ENCODE data around the gene TALDO1.

The TALDO1 gene

GRCh38 chr11:720017-720641 lies 27.1 kb upstream of the TALDO1 start:
- TF ChIP-seq, protein P1, sequence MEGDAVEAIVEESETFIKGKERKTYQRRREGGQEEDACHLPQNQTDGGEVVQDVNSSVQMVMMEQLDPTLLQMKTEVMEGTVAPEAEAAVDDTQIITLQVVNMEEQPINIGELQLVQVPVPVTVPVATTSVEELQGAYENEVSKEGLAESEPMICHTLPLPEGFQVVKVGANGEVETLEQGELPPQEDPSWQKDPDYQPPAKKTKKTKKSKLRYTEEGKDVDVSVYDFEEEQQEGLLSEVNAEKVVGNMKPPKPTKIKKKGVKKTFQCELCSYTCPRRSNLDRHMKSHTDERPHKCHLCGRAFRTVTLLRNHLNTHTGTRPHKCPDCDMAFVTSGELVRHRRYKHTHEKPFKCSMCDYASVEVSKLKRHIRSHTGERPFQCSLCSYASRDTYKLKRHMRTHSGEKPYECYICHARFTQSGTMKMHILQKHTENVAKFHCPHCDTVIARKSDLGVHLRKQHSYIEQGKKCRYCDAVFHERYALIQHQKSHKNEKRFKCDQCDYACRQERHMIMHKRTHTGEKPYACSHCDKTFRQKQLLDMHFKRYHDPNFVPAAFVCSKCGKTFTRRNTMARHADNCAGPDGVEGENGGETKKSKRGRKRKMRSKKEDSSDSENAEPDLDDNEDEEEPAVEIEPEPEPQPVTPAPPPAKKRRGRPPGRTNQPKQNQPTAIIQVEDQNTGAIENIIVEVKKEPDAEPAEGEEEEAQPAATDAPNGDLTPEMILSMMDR (conservative IDR thresholded peaks at IDR 0.05; ENCODE audit: low read depth, low read length): no peak
- DNase-seq (ENCODE audit: low read depth): no peak
- no peak overlapping the region for H3K4me3 ChIP-seq (ENCODE audit: low read depth, low read length)

- no peak overlapping the region for H3K4me3 ChIP-seq (ENCODE audit: low read depth, low read length)
- DNase-seq (ENCODE audit: low read depth): no peak
- TF ChIP-seq, protein P1 (conservative IDR thresholded peaks at IDR 0.05; ENCODE audit: low read depth, low read length): no peak
Observed at GRCh38 chr11:720642-721246, 26.5 kb upstream of the TALDO1 start.

DNA sequence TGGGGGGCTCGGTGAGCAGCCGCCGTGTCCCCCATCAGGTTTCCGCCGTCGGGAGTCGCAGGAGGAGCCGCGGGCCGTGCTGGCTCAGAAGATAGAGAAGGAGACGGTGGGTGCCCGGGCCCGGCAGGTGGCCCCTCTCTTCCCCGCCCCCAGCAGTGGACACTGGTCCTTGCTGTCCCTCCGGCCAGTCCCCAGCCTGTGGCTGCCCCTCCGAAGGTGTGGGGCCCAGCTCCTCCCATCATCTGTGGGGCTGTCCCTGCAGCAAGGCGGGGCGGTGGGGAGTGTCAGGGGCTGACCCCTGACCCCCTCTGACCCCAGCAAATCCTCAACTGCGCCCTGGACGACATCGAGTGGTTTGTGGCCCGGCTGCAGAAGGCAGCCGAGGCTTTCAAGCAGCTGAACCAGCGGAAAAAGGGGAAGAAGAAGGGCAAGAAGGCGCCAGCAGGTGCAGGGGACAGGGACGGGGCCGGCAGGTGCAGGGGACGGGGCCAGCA lies 26.0 kb upstream of the TALDO1 start:
- no peak for DNase-seq (ENCODE audit: low read depth)
- TF ChIP-seq, protein P1 (conservative IDR thresholded peaks at IDR 0.05; ENCODE audit: low read depth, low read length): no peak
- H3K4me3 ChIP-seq (ENCODE audit: low read depth, low read length): no peak overlapping the region

DNA sequence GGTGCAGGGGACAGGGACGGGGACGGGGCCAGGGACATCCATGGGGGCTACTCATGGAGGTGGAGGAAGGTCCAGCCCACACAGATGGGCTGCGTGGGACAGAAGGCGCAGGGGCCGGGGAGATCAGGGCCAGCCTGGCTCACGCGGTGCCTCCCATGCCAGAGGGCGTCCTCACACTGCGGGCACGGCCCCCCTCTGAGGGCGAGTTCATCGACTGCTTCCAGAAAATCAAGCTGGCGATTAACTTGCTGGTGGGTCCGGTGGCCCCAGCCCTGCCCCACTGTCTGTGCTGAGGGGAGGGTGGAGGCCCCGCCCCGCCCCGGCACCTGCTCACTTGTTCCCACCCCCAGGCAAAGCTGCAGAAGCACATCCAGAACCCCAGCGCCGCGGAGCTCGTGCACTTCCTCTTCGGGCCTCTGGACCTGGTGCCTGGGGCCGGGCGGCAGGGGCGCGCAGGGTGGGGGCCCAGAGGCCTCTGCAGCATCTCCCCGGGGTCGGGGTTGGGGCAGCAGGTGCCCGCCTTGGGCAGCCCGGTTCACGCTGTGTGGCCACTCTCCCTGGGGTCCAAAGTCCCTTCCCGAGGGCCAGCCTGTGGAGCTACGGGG lies 25.4 kb upstream of the TALDO1 start:
- TF ChIP-seq, protein P1 (conservative IDR thresholded peaks at IDR 0.05; ENCODE audit: low read depth, low read length): no peak
- DNase-seq (ENCODE audit: low read depth): no peak
- no peak overlapping the region for H3K4me3 ChIP-seq (ENCODE audit: low read depth, low read length)

DNA sequence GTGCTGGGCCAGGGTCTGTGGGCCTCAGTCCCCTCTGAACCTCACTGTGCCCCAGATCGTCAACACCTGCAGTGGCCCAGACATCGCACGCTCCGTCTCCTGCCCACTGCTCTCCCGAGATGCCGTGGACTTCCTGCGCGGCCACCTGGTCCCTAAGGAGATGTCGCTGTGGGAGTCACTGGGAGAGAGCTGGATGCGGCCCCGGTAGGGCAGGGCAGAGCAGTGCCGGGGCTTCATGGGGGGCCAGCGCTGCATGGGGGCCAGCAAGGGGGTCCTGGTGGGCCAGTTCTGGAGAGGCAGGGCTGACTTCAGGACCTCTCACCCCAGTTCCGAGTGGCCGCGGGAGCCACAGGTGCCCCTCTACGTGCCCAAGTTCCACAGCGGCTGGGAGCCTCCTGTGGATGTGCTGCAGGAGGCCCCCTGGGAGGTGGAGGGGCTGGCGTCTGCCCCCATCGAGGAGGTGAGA lies 24.9 kb upstream of the TALDO1 start:
- no peak for DNase-seq (ENCODE audit: low read depth)
- TF ChIP-seq, protein P1 (conservative IDR thresholded peaks at IDR 0.05; ENCODE audit: low read depth, low read length): no peak
- H3K4me3 ChIP-seq (ENCODE audit: low read depth, low read length): no peak overlapping the region

DNA sequence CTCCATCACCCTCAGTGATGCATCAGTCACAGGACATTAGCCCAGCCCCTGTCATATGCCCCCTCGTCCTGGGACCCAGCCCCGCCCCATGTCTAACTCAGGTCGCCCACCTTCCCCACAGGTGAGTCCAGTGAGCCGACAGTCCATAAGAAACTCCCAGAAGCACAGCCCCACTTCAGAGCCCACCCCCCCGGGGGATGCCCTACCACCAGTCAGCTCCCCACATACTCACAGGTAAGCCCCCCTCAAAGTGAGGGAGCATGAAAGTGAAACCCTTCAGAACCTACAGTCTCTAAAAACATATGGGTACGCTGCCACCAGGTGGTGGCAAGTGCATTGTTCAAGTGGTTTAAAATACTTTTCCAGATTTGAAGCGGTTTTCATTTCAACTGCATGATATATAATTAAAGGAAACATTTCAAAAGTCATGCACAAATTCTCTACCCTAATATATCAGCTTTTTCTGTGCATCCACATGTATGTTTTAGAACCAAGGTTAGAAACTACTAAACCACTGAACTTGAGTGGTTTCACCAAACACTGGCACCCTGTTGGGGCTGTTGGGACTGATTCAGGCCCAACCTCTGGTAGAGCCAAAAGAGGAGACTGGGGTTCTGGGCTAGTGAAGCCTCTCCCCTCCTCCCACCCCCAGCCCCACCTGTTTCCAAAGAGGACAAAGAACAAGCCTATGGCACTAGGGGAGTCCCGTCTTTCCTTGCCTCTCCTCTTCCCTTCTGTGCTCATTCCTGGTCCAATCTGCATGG lies 24.0 kb upstream of the TALDO1 start:
- peak; percentile 80 for DNase-seq (ENCODE audit: low read depth)
- TF ChIP-seq, protein P1 (conservative IDR thresholded peaks at IDR 0.05; ENCODE audit: low read depth, low read length): peak; percentile 71
- no peak overlapping the region for H3K4me3 ChIP-seq (ENCODE audit: low read depth, low read length)
